GM23338 (cell line): ENCODE data around the gene FKBP2. TPM values are rescaled to one million over a fixed set of nuclear protein-coding genes. Genes with fewer than 3 reads are reported as not detected.

Experiments used
- ATAC-seq: fragments of 200-7000 bp; cut with Tn5 transposase; 3 replicates; pipeline ENCODE4 v1.9.1; 2020
- DNase-seq: peaks from one replicate; pipeline ENCODE4 v3.0.0-alpha.2; 2015; ENCODE audit warnings: low spot score
- H2AFZ ChIP-seq: fragments of 200-600 bp; sonication (generic); 2 replicates; pipeline ENCODE4 v1.8.0; 2016; ENCODE audit warnings: antibody characterized with exemption, mild to moderate bottlenecking, moderate library complexity
- H3F3A ChIP-seq: fragments of 200-600 bp; sonication (generic); replicated peaks from 2 replicates; pipeline ENCODE4 v1.8.0; 2017; ENCODE audit warnings: antibody characterized with exemption, mixed run types, low read depth
- H3K27ac ChIP-seq: fragments of 200-600 bp; sonication (generic); 2 replicates; pipeline ENCODE4 v1.6.1; 2016; ENCODE audit warnings: low read depth
- H3K27me3 ChIP-seq: fragments of 200-600 bp; sonication (generic); 2 replicates; pipeline ENCODE4 v1.8.0; 2016; ENCODE audit warnings: mild to moderate bottlenecking, mixed run types, moderate library complexity; ENCODE audit not compliant: insufficient read depth
- H3K36me3 ChIP-seq: fragments of 200-600 bp; sonication (generic); 2 replicates; pipeline ENCODE4 v1.8.0; 2016; ENCODE audit warnings: mild to moderate bottlenecking; ENCODE audit not compliant: insufficient read depth
- H3K4me1 ChIP-seq: fragments of 200-600 bp; sonication (generic); 2 replicates; pipeline ENCODE4 v1.8.0; 2016; ENCODE audit warnings: mild to moderate bottlenecking, moderate library complexity; ENCODE audit not compliant: insufficient read depth
- H3K4me2 ChIP-seq: fragments of 200-600 bp; sonication (generic); 2 replicates; pipeline ENCODE4 v1.7.1; 2017; ENCODE audit warnings: mixed run types
- H3K4me3 ChIP-seq: fragments of 200-600 bp; sonication (generic); 2 replicates; pipeline ENCODE4 v1.6.1; 2016; ENCODE audit warnings: mixed run types
- H3K79me2 ChIP-seq: fragments of 200-600 bp; sonication (generic); replicated peaks from 2 replicates; pipeline ENCODE4 v1.8.0; 2017; ENCODE audit warnings: mild to moderate bottlenecking; ENCODE audit not compliant: insufficient read depth
- H3K9me2 ChIP-seq: fragments of 200-600 bp; sonication (generic); 2 replicates; pipeline ENCODE4 v1.8.0; 2017; ENCODE audit not compliant: insufficient read depth
- H4K20me1 ChIP-seq: fragments of 200-600 bp; sonication (generic); replicated peaks from 2 replicates; pipeline ENCODE4 v1.8.0; 2017; ENCODE audit warnings: mild to moderate bottlenecking; ENCODE audit not compliant: insufficient read depth
- H3K27ac Mint-ChIP-seq: 2 replicates; pipeline ENCODE4 v1.8.0; 2020; ENCODE audit warnings: inconsistent platforms, mild to moderate bottlenecking, moderate library complexity, mixed read lengths
- H3K27me3 Mint-ChIP-seq: 3 replicates; pipeline ENCODE4 v1.8.0; 2022; ENCODE audit warnings: low read depth, mild to moderate bottlenecking, moderate library complexity, mixed read lengths, inconsistent platforms; ENCODE audit not compliant: insufficient read depth, poor library complexity
- H3K36me3 Mint-ChIP-seq: 3 replicates; pipeline ENCODE4 v1.8.0; 2021; ENCODE audit warnings: low read depth, mild to moderate bottlenecking, inconsistent platforms, moderate library complexity, mixed read lengths
- H3K4me1 Mint-ChIP-seq: 3 replicates; pipeline ENCODE4 v1.8.0; 2020; ENCODE audit warnings: mild to moderate bottlenecking, inconsistent platforms, mixed read lengths
- H3K4me3 Mint-ChIP-seq: 3 replicates; pipeline ENCODE4 v1.8.0; 2021; ENCODE audit warnings: moderate library complexity, mild to moderate bottlenecking, inconsistent platforms, mixed read lengths
- H3K9me3 Mint-ChIP-seq: 3 replicates; pipeline ENCODE4 v1.8.0; 2020; ENCODE audit warnings: moderate library complexity, mild to moderate bottlenecking, inconsistent platforms, mixed read lengths
- CREB1 ChIP-seq: fragments of 250-450 bp; sonication (Bioruptor Pico); IDR thresholded peaks from 2 replicates; pipeline ENCODE4 v1.5.0; 2020; ENCODE audit warnings: low read depth, mild to moderate bottlenecking, moderate library complexity
- CTCF ChIP-seq, 2 experiments: fragments of 200-600 bp in 1 of 2; sonication (generic) in 1 of 2; conservative IDR thresholded peaks; 2 replicates each; pipeline versions ENCODE4 v1.5.1 to v1.6.1; 2016 to 2017; ENCODE audit warnings: antibody characterized with exemption in 2 of 2, low read depth in 2 of 2, mild to moderate bottlenecking in 2 of 2, moderate library complexity in 1 of 2
- ETS1 ChIP-seq: IDR thresholded peaks from 2 replicates; pipeline ENCODE4 v1.6.1; 2016; ENCODE audit warnings: antibody characterized with exemption
- EZH2 ChIP-seq: fragments of 200-600 bp; sonication (generic); IDR thresholded peaks from one replicate; pipeline ENCODE4 v1.8.0; 2017; ENCODE audit warnings: antibody characterized with exemption, mild to moderate bottlenecking, low read depth; ENCODE audit not compliant: unreplicated experiment
- EZH2phosphoT487 ChIP-seq: fragments of 200-600 bp; sonication (generic); IDR thresholded peaks from one replicate; pipeline ENCODE4 v1.8.1; 2018; ENCODE audit warnings: antibody characterized with exemption; ENCODE audit not compliant: unreplicated experiment
- JUNB ChIP-seq: IDR thresholded peaks from one replicate; pipeline ENCODE4 v1.6.1; 2016; ENCODE audit warnings: antibody characterized with exemption; ENCODE audit not compliant: unreplicated experiment
- NANOG ChIP-seq: IDR thresholded peaks from 2 replicates; pipeline ENCODE4 v1.6.1; 2016; ENCODE audit warnings: antibody characterized with exemption, borderline replicate concordance
- POLR2AphosphoS5 ChIP-seq: IDR thresholded peaks from 2 replicates; pipeline ENCODE4 v1.6.1; 2016; ENCODE audit warnings: antibody characterized with exemption, low read depth
- REST ChIP-seq: IDR thresholded peaks from one replicate; pipeline ENCODE4 v1.6.1; 2018; ENCODE audit warnings: antibody characterized with exemption; ENCODE audit not compliant: unreplicated experiment
- STAT1 ChIP-seq: IDR thresholded peaks from one replicate; pipeline ENCODE4 v1.6.1; 2016; ENCODE audit warnings: antibody characterized with exemption; ENCODE audit not compliant: unreplicated experiment
- ZNF114 ChIP-seq: fragments of 250-450 bp; sonication (Bioruptor Pico); IDR thresholded peaks from 2 replicates; pipeline ENCODE4 v1.5.0; 2020; ENCODE audit warnings: mild to moderate bottlenecking, moderate library complexity
- ZNF331 ChIP-seq: fragments of 250-450 bp; sonication (Bioruptor Pico); IDR thresholded peaks from 2 replicates; pipeline ENCODE4 v1.5.0; 2020; ENCODE audit warnings: low read depth, mild to moderate bottlenecking, moderate library complexity
- ZNF462 ChIP-seq: fragments of 250-450 bp; sonication (Bioruptor Pico); IDR thresholded peaks from 2 replicates; pipeline ENCODE4 v1.5.0; 2020; ENCODE audit warnings: mild to moderate bottlenecking, moderate library complexity
- polyA plus RNA-seq: library from polyadenylated mRNA; unstranded; fragments of >200 nt; fragmentation: Nextera tagmentation; extraction: Ambion mirVana; gene quantifications from 2 replicates; pipeline ENCODE4 v1.2.1, GENCODE V29; 2016
- total RNA-seq: library from RNA; depleted of rRNA; stranded (reverse); fragments of >200 nt; shearing (Covaris generic); gene quantifications from 2 replicates; pipeline ENCODE4 v1.2.3, GENCODE V29; 2014

Gene FKBP2
- total and polyA plus RNA-seq, 2 experiments from 2014 or later: 31.4 to 201 TPM

- Histone ChIP-seq H3F3A (0 out of 2 replicates have a peak, but pooled peaks cover 5% of the 10 kb centered on the region), H3K4me2 (peak overlapping the region; percentile 97), H3K4me1 (no peaks in the 10 kb centered on the region; the same call in 1 of the 2 replicates), H2AFZ (no peak overlapping the region), H4K20me1 (no peaks in the 10 kb centered on the region), H3K36me3 (no peaks in the 10 kb centered on the region; the same call in 1 of the 2 replicates), H3K4me3 (peak overlapping the region; percentile 98), H3K27me3 (no peaks in the 10 kb centered on the region), H3K9me2 (no peaks in the 10 kb centered on the region), H3K27ac (no peak overlapping the region), H3K79me2 (no peaks in the 10 kb centered on the region; the same call in 1 of the 2 replicates)
- Mint-ChIP-seq H3K27ac (no peak overlapping the region), H3K4me3 (peak overlapping the region; percentile 89), H3K27me3 (peaks cover 4% of the 10 kb centered on the region), H3K9me3 (no peaks in the 10 kb centered on the region), H3K36me3 (no peaks in the 10 kb centered on the region), H3K4me1 (peaks cover 11% of the 10 kb centered on the region)
- no peak; the same call in 2 of the 3 replicates for ATAC-seq
- DNase-seq: no peak
- TF ChIP-seq REST: no peak
- TF ChIP-seq POLR2AphosphoS5: no peak
- no peak for TF ChIP-seq ZNF114 (CRISPR knock-in tag)
- TF ChIP-seq JUNB: no peak
- no peak for TF ChIP-seq STAT1
- TF ChIP-seq NANOG: no peak
- TF ChIP-seq EZH2phosphoT487: no peak
- TF ChIP-seq CTCF (conservative IDR thresholded peaks at IDR 0.05; ENCODE audit: low read depth in 2 of 2): no peak
- TF ChIP-seq ZNF331 (CRISPR knock-in tag): no peak
- no peak for TF ChIP-seq ETS1
- no peak for TF ChIP-seq CREB1 (CRISPR knock-in tag)
- no peak for TF ChIP-seq ZNF462 (CRISPR knock-in tag)
- no peak for TF ChIP-seq EZH2
Observed at GRCh38 chr11:64224891-64225607, 15.8 kb upstream of the FKBP2 start.
